ENCODE measurements around the gene NTN1. TPM values are rescaled to one million over a fixed set of nuclear protein-coding genes. Genes with fewer than 3 reads are reported as not detected.

NTN1 gene
- total and polyA plus RNA-seq, 2 of the 13 experiments (the other 11 are each of a cell fraction or from before 2014, with no cell fraction given): 0.04 to 0.05 TPM

- intact Hi-C loops (cut with micrococcal nuclease; ENCODE audit: unreplicated experiment) (no loop called here), in situ Hi-C loops (cut with HindIII; ENCODE audit: extremely low pct_ligation_motif_present, low pct_unique_long_range_greater_than_20kb) (no loop called here)
- Histone ChIP-seq H3K27ac (ENCODE audit: extremely low read length, insufficient read depth, low read length) (no peak overlapping the region), H3K79me2 (ENCODE audit: insufficient read depth, low read length) (no peaks in the 10 kb centered on the region), H2AFZ (ENCODE audit: low read length) (no peak overlapping the region), H3K9ac (ENCODE audit: insufficient read depth, low read depth, low read length) (no peak overlapping the region), H3K36me3 (replicated peaks in 1 of 2; ENCODE audit: control insufficient read depth in 1 of 2, insufficient read depth in 2 of 2, low read length in 2 of 2) (no peaks in the 10 kb centered on the region), H3K4me2 (ENCODE audit: low read depth, low read length) (no peak overlapping the region), H3K9me3 (ENCODE audit: low read length) (no peaks in the 10 kb centered on the region), H3K4me1 (ENCODE audit: insufficient read depth, low read length) (no peaks in the 10 kb centered on the region), H4K20me1 (ENCODE audit: insufficient read depth, low read length) (no peaks in the 10 kb centered on the region), H3K27me3 (ENCODE audit: control insufficient read depth in 1 of 2, insufficient read depth in 2 of 2, low read length in 2 of 2) (peaks cover 0 to 59% of the 10 kb centered on the region in 2 experiments; a peak in 4 of 5 replicates), H3K4me3 (replicated peaks in 1 of 3; ENCODE audit: insufficient read depth in 1 of 3, low read depth in 2 of 3, low read length in 3 of 3) (no peak overlapping the region)
- ChIA-PET POLR2A (no interaction called here), CTCF (ENCODE audit: low intra/inter-chr PET ratio, low total read pairs) (no interaction called here)
- ATAC-seq (no peak), FAIRE-seq (no peak), DNase-seq (ENCODE audit: low spot score) (no peak)
- 18% methylated on average over 12 of the region's 13 CpGs for WGBS (ENCODE audit: low lambda C conversion rate)
- no TSS peak for BruUV-seq (replicated peaks)
- TF ChIP-seq ZNF350 (CRISPR knock-in tag; IDR thresholded peaks at IDR 0.05; ENCODE audit: borderline replicate concordance, low read depth) (no peak), ZNF256 (CRISPR knock-in tag; conservative IDR thresholded peaks at IDR 0.05) (no peak), ZNF230 (CRISPR knock-in tag; IDR thresholded peaks at IDR 0.05) (no peak), SP4 (CRISPR knock-in tag; IDR thresholded peaks at IDR 0.05) (no peak), ZNF652 (CRISPR knock-in tag; IDR thresholded peaks at IDR 0.05; ENCODE audit: borderline replicate concordance, low read depth) (no peak), NFE2L1 (CRISPR knock-in tag; IDR thresholded peaks at IDR 0.05; ENCODE audit: borderline replicate concordance) (no peak), TSC22D2 (CRISPR knock-in tag; IDR thresholded peaks at IDR 0.05; ENCODE audit: borderline replicate concordance) (no peak), ARID5B (CRISPR knock-in tag; IDR thresholded peaks at IDR 0.05) (no peak), ZSCAN25 (CRISPR knock-in tag; IDR thresholded peaks at IDR 0.05) (no peak), TRAFD1 (CRISPR knock-in tag; IDR thresholded peaks at IDR 0.05; ENCODE audit: borderline replicate concordance) (no peak), BCLAF1 (IDR thresholded peaks at IDR 0.05) (no peak), ZNF30 (CRISPR knock-in tag; IDR thresholded peaks at IDR 0.05) (no peak), ZKSCAN5 (CRISPR knock-in tag; IDR thresholded peaks at IDR 0.05) (no peak)
- TF ChIP-seq, protein P1, sequence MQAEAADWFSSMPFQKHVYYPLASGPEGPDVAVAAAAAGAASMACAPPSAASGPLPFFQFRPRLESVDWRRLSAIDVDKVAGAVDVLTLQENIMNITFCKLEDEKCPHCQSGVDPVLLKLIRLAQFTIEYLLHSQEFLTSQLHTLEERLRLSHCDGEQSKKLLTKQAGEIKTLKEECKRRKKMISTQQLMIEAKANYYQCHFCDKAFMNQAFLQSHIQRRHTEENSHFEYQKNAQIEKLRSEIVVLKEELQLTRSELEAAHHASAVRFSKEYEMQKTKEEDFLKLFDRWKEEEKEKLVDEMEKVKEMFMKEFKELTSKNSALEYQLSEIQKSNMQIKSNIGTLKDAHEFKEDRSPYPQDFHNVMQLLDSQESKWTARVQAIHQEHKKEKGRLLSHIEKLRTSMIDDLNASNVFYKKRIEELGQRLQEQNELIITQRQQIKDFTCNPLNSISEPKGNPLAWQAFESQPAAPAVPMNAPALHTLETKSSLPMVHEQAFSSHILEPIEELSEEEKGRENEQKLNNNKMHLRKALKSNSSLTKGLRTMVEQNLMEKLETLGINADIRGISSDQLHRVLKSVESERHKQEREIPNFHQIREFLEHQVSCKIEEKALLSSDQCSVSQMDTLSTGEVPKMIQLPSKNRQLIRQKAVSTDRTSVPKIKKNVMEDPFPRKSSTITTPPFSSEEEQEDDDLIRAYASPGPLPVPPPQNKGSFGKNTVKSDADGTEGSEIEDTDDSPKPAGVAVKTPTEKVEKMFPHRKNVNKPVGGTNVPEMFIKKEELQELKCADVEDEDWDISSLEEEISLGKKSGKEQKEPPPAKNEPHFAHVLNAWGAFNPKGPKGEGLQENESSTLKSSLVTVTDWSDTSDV (CRISPR knock-in tag; IDR thresholded peaks at IDR 0.05): no peak
Observed at GRCh38 chr17:9028988-9029570, 7.8 kb downstream of the NTN1 start.

Data from HepG2 (cell line).